ENCODE results near the gene NACA2. TPM values are rescaled to one million over a fixed set of nuclear protein-coding genes. Genes with fewer than 3 reads are reported as not detected.
"Not testable (repeated sequence)": the region's sequence is repeated elsewhere in the genome, so short reads cannot be mapped to it uniquely, and the experiment has no call there.

NACA2 gene
- total and polyA plus RNA-seq, 2 of the 8 experiments (the other 6 are each of a cell fraction or from before 2014, with no cell fraction given), result not detected

GRCh38 chr17:61574542-61575351 lies 16.3 kb downstream of the NACA2 start (continued):
- TF ChIP-seq YY1 (IDR thresholded peaks at IDR 0.05; ENCODE audit: low read depth, low read length) (no peak), POU5F1 (IDR thresholded peaks at IDR 0.05; ENCODE audit: low read depth, low read length) (no peak)
- TF ChIP-seq, protein P1, sequence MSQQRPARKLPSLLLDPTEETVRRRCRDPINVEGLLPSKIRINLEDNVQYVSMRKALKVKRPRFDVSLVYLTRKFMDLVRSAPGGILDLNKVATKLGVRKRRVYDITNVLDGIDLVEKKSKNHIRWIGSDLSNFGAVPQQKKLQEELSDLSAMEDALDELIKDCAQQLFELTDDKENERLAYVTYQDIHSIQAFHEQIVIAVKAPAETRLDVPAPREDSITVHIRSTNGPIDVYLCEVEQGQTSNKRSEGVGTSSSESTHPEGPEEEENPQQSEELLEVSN (IDR thresholded peaks at IDR 0.05), result no peak

GRCh38 chr17:61572547-61572946 lies 18.5 kb downstream of the NACA2 start:
- H3K27me3 ChIP-seq (replicated peaks in 1 of 4; ENCODE audit: control insufficient read depth in 3 of 4, extremely low read depth in 1 of 4, insufficient read depth in 3 of 4, low read length in 3 of 4); H2BK120ac ChIP-seq (replicated peaks; ENCODE audit: low read depth, low read length); H3K4ac ChIP-seq (replicated peaks; ENCODE audit: insufficient read length, low read depth, low read length); FAIRE-seq; H3K4me2 ChIP-seq (ENCODE audit: insufficient read depth in 1 of 2, low read depth in 2 of 2, low read length in 2 of 2); H3K23ac ChIP-seq (ENCODE audit: insufficient read length); H3K18ac ChIP-seq (ENCODE audit: extremely low read depth, low read length); H2BK15ac ChIP-seq (ENCODE audit: low read length); H4K91ac ChIP-seq (replicated peaks; ENCODE audit: insufficient read length, low read length); CTCF ChIA-PET (ENCODE audit: partially characterized antibody); H3K56ac ChIP-seq (replicated peaks; ENCODE audit: insufficient read length, low read depth, low read length); H3K4me1 ChIP-seq (replicated peaks in 1 of 4; ENCODE audit: control insufficient read depth in 3 of 4, insufficient read depth in 4 of 4, low read length in 3 of 4); H3K36me3 ChIP-seq (ENCODE audit: control insufficient read depth in 2 of 4, insufficient read depth in 4 of 4, low read length in 3 of 4); H3K27ac ChIP-seq (ENCODE audit: low read depth, low read length); POLR2A ChIA-PET (ENCODE audit: partially characterized antibody); H2BK20ac ChIP-seq (ENCODE audit: low read length); H4K5ac ChIP-seq (ENCODE audit: insufficient read length, low read depth, low read length); H2BK12ac ChIP-seq (ENCODE audit: low read depth, low read length); H4K20me1 ChIP-seq (replicated peaks in 1 of 2; ENCODE audit: control insufficient read depth in 1 of 2, insufficient read depth in 2 of 2, low read length in 2 of 2); H3K9ac ChIP-seq (replicated peaks in 1 of 4; ENCODE audit: extremely low read depth in 1 of 4, low read depth in 3 of 4, low read length in 3 of 4); H3K23me2 ChIP-seq (ENCODE audit: low read depth, low read length); H2AK5ac ChIP-seq (ENCODE audit: low read depth, low read length); H2AFZ ChIP-seq (ENCODE audit: low read length); H3K79me1 ChIP-seq (ENCODE audit: low read depth, low read length); H3K79me2 ChIP-seq (ENCODE audit: control insufficient read depth in 1 of 2, insufficient read depth in 2 of 2, low read length in 2 of 2); H2BK5ac ChIP-seq (ENCODE audit: low read depth, low read length); H4K8ac ChIP-seq (ENCODE audit: extremely low read depth, insufficient read depth, low read length); H3K14ac ChIP-seq (ENCODE audit: insufficient read length); DNase-seq (ENCODE audit: low read depth in 1 of 2, low spot score in 2 of 2); H3K4me3 ChIP-seq (ENCODE audit: extremely low read depth in 1 of 4, insufficient read depth in 2 of 4, low read depth in 3 of 4, low read length in 4 of 4): not testable (repeated sequence)
- 98% methylated on average over 7 of the region's 7 CpGs; no CpG with 5 or more reads in 1 of the 2 experiments for WGBS, 2 experiments (ENCODE audit: extremely low coverage in 1 of 2, insufficient coverage in 1 of 2, insufficient read length in 1 of 2, insufficient replicate concordance in 2 of 2, low coverage in 1 of 2, low lambda C conversion rate in 2 of 2, missing lambda C conversion rate in 1 of 2)
- peaks cover 10 to 11% of the 10 kb centered on the region in 2 experiments; a peak in 2 of 4 replicates for H3K9me3 ChIP-seq (ENCODE audit: insufficient read depth in 2 of 2, low read depth in 1 of 2, low read length in 1 of 2)
